HG03469 (cell line): ENCODE measurements around the gene MMD.
"Not testable (repeated sequence)": the region's sequence is repeated elsewhere in the genome, so short reads cannot be mapped to it uniquely, and the experiment has no call there.

Experiments
- ATAC-seq: cut with Tn5 transposase; IDR thresholded peaks from one replicate; pipeline ENCODE4 v1.9.1; 2021; ENCODE audit warnings: mild to moderate bottlenecking, moderate library complexity, moderate number of reproducible peaks; ENCODE audit not compliant: unreplicated experiment

The MMD gene

DNA sequence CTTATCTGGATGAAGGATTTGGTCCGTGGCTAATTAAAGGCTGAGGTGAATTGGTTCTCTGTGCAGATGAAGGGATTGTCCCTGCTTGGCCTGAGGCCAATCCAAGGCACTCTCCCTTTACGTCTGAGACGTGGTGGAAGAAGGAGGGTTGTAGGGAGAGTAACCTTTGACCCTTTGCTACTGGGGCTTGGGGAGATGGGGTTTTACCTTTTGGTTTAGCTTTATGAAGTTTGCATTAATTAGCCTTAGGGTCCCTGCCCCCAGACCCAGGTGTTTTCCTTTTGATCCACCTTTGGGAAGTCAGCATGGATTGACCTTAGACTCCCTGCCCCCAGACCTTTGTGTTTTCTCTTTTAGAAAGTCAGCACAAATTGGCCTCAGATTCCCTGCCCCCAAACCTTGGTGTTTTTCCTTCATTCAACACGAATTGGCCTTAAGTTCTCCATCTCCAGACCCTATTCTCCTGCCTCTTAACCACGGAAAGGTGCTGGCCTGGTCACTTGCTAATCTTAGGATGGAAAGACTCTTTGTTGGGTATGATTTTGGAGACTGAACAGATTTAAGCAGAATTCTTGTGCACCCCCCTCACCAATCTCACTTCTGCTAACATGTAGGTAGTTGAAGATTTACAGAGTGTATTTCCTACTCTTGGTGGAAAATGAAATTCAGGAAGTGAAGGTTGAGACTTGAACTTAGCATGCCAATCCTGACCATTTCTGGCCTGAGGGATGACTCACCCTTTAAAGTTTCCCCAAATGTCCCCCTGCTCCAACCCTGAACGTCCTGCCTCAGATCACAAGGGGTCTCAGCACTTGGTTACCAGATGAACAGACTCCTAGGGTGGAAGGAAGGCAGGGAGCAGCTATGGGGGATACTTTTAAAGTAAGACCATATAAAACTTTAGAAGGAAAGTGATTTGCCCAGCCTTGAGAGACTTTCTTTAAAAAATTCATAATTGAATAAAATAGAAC lies 23.1 kb upstream of the MMD start:
- ATAC-seq: peak; percentile 82

- no peak for ATAC-seq
Observed at GRCh38 chr17:55443904-55444303, 22.3 kb upstream of the MMD start.

GRCh38 chr17:55442953-55443683 lies 21.5 kb upstream of the MMD start:
- ATAC-seq: no peak

GRCh38 chr17:55442462-55442861 lies 20.8 kb upstream of the MMD start:
- no peak for ATAC-seq

DNA sequence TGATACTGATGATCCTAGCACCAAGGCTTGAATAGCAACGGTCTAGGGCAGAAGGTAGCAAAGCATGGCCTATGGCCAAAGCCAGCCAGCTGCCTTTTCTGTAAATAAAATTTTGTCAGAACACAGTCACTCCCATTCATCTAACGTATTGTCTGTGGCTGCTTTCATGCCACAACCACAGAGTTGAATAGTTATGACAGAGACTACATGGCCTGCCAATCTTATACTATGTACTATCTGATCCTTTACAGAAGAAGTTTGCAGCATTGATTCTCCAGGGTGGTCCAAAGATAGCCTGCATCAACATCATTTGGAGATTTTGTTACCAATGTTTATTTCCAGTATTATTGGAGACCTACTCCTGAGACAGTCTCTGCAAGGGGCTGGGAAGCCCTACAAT lies 19.9 kb upstream of the MMD start:
- no peak for ATAC-seq

DNA sequence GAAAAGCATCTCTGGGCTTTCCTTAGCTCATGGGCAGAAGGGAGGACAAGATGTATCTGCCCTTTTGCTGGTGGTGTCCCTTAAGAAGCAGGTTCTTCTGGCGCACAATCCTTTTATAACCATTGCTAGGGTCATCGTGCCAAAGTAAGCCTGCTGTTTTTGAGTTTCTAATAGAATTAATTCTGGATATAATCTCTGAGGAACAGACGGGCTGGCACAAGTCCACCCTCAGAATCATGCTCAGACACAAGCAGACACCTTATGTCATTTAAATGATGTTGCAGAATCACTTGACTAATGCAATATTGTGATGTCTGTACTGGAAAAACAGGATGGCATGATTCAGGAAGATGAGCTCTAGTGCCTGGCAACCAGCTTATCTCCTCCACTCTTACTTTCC lies 18.8 kb upstream of the MMD start:
- ATAC-seq: no peak

DNA sequence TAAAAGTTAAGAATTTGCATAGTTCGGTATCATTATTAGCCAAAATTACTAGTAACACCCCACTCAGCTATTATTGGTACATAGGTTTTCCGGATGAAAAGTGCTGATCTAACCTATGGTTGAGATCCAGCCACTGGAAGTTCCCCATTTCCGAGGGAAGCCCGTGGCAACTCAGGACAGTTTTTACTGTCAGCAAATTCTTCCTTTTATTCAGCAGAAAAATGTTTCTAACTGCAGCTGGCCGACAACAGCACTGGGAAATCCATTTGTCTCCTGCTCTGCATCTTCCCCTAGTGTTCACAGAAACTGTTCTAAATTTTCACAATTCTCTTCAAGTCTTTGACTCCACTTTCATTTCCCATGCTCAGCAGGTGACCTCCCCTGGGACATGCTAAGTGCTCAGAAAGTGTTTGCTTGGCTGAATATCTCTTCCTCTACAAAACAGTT lies 15.5 kb upstream of the MMD start:
- ATAC-seq: peak; percentile 50

- ATAC-seq: peak; percentile 9
Observed at GRCh38 chr17:55436224-55437158, 14.9 kb upstream of the MMD start.

DNA sequence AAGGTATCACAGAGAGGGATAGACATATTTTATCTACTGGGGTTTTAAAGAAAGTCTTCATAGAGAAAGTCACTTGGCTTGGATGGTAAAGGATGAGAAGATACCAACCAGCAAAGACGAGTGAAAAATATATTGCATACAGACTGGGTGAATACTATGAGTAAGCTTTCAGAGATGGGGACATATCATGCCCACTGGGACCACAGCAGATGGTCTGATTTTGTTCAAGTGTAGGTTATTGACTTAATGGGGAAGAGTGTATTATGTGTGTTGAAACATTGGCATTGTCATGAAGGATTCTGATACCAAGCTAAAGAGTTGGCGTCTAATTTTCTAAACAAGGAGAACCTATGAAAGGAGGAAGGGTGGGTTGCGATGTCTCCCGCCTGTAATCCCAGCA lies 13.8 kb upstream of the MMD start:
- no peak for ATAC-seq

GRCh38 chr17:55434721-55435120 lies 13.1 kb upstream of the MMD start:
- ATAC-seq: no peak

GRCh38 chr17:55433629-55434422 lies 12.2 kb upstream of the MMD start:
- ATAC-seq: no peak

DNA sequence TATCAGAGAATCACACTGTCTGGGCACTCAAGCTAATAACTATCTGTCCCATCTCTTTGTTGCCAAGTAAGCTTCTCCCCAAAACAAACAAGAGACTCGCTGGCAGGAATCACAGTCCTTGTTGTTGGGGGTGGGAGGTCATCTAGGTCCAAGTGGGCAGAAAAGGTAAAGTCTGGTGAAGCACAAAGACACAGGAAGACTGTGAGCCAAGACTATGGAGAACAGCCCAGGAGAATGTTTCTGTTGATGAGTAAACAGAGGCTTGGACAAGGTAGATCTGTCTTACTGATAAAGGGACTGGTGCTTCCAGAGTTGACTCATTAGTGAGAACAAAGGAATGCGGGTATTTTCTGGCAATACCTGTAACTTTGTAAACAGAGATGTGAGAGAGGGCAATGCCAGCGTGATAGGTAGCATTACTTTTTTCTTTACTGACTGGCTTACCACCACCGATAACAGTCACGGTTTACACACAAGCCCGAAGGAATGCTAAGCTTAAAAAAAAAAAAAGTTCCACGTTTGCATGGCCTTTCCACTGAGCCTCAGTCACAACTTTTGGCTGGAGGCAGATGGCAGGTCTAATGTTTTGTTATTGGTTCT lies 11.5 kb upstream of the MMD start:
- no peak for ATAC-seq

GRCh38 chr17:55432358-55433028 lies 10.9 kb upstream of the MMD start:
- no peak for ATAC-seq

DNA sequence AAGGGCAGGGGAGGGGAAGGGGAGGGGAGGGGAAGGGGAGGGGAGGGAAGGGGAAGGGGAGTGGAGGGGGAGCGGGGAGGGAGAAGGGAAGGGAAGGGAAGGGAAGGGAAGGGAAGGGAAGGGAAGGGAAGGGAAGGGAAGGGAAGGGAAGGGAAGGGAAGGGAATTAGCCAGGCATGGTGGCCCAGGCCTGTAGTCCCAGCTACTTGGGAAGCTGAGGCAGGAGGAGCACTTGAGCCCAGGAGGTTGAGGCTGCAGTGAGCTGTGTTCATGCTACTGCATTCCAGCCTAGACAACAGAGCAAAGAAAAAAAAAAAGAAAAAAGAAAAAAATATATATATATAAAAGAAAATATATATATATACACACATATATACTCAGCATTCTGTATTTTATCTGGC lies 10.3 kb upstream of the MMD start:
- ATAC-seq: not testable (repeated sequence)

DNA sequence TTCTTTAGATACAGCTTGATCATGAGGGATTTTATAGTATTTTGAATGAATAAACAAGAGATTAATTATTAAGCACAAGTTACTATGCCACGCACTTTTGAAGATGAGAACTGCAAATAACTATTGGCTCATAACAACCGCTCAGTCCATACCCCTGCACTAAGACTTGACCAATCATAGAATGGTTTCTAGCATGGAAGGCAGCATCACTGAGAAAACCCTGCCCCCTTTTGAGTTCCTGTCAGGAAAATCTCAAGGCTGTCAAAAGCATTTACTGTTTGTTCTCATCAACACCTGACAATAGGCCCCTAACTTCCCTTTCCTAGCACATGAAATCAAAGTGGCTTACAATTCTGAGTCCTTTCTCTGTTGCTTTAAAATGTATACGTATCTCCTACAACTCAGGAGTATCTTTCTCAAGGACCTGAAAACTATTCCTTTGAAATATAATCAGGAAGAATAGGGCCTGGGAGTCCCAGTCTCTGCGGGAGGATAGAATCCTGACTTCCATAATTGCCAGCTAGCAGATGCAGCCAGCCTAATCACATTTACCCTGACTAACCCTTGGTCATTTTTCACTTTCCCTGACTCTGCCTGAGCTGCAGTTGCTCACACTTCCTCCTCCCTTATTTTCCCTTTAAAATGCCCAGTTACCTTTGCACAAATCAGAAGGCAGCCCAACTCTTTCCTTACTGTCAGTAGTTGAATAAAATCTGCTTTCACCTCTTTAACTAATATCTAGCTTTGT lies 9.1 kb upstream of the MMD start:
- no peak for ATAC-seq

GRCh38 chr17:55427587-55427882 lies 5.9 kb upstream of the MMD start:
- no peak for ATAC-seq

GRCh38 chr17:55426851-55427586 lies 5.4 kb upstream of the MMD start:
- no peak for ATAC-seq
